ENCODE data around the gene KSR1. TPM values are rescaled to one million over a fixed set of nuclear protein-coding genes. Genes with fewer than 3 reads are reported as not detected.

The KSR1 gene
- total and polyA plus RNA-seq, 2 of the 4 experiments (the other 2 are of a cell fraction), result 12.5 to 21.9 TPM

GRCh38 chr17:27519550-27519949, 63.3 kb downstream of the KSR1 start:
- H3K27ac ChIP-seq (ENCODE audit: insufficient read depth, low read length), result no peak overlapping the region; the same call in 1 of the 2 replicates
- intact Hi-C loops (cut with micrococcal nuclease) (no loop called here), dilution Hi-C loops (cut with HindIII; ENCODE audit: low sequenced_read_pairs, unreplicated experiment) (no loop called here), in situ Hi-C loops (cut with MboI; ENCODE audit: low sequenced_read_pairs) (no loop called here)
- BruUV-seq (replicated peaks), result no TSS peak
- peaks cover 26 to 91% of the 10 kb centered on the region in 2 experiments for H3K79me1 ChIP-seq (ENCODE audit: low read depth in 1 of 2, low read length in 2 of 2)
- no peak overlapping the region for H2BK5ac ChIP-seq (ENCODE audit: low read depth, low read length, poor library complexity, severe bottlenecking)
- ATAC-seq (ENCODE audit: low read depth), result peak; percentile 25
- no peak overlapping the region; the same call in 1 of the 2 replicates for H4K91ac ChIP-seq (ENCODE audit: insufficient read depth, low read depth, low read length)
- no peaks in the 10 kb centered on the region for H3K27me3 ChIP-seq (ENCODE audit: control insufficient read depth, insufficient read depth, low read length)
- no peak overlapping the region for H2AK9ac ChIP-seq (replicated peaks; ENCODE audit: low read depth, low read length, poor library complexity)
- H3K18ac ChIP-seq (ENCODE audit: low read depth, low read length), result no peak overlapping the region
- peak overlapping the region in 1 of 2 experiments; percentile 56; a peak in 2 of 4 replicates for H4K8ac ChIP-seq (ENCODE audit: low read depth in 2 of 2, low read length in 2 of 2)
- WGBS, 2 experiments (ENCODE audit: extremely low coverage in 2 of 2, insufficient read length in 1 of 2), result 50% methylated on average over 1 of the region's 4 CpGs; no CpG with 5 or more reads in 1 of the 2 experiments
- peak overlapping the region; percentile 30 for H3K4ac ChIP-seq (ENCODE audit: low read depth, low read length)
- H2BK15ac ChIP-seq (ENCODE audit: low read depth, low read length), result no peak overlapping the region
- no peak overlapping the region for H2BK20ac ChIP-seq (ENCODE audit: low read depth, low read length)
- TF ChIP-seq RFX5 (IDR thresholded peaks at IDR 0.05; ENCODE audit: low read depth, low read length) (no peak), FOS (IDR thresholded peaks at IDR 0.05; ENCODE audit: low read depth, low read length) (no peak), NFE2L2 (IDR thresholded peaks at IDR 0.05; ENCODE audit: low read depth, low read length) (no peak), RAD21 (IDR thresholded peaks at IDR 0.05; ENCODE audit: low read length) (no peak), CEBPB (IDR thresholded peaks at IDR 0.05; ENCODE audit: low read depth, low read length) (no peak), MXI1 (IDR thresholded peaks at IDR 0.05; ENCODE audit: borderline replicate concordance, low read depth, low read length) (no peak), SMC3 (IDR thresholded peaks at IDR 0.05; ENCODE audit: low read depth, low read length) (no peak), MAZ (IDR thresholded peaks at IDR 0.05; ENCODE audit: borderline replicate concordance, low read depth, low read length) (no peak), CTCF (conservative IDR thresholded peaks at IDR 0.05; ENCODE audit: low read depth, low read length) (no peak), POLR2A (IDR thresholded peaks at IDR 0.05; ENCODE audit: low read depth, low read length) (no peak)
- TF ChIP-seq, protein P1, sequence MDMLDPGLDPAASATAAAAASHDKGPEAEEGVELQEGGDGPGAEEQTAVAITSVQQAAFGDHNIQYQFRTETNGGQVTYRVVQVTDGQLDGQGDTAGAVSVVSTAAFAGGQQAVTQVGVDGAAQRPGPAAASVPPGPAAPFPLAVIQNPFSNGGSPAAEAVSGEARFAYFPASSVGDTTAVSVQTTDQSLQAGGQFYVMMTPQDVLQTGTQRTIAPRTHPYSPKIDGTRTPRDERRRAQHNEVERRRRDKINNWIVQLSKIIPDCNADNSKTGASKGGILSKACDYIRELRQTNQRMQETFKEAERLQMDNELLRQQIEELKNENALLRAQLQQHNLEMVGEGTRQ (IDR thresholded peaks at IDR 0.05; ENCODE audit: low read depth, low read length), result no peak
- TF ChIP-seq, protein P2, sequence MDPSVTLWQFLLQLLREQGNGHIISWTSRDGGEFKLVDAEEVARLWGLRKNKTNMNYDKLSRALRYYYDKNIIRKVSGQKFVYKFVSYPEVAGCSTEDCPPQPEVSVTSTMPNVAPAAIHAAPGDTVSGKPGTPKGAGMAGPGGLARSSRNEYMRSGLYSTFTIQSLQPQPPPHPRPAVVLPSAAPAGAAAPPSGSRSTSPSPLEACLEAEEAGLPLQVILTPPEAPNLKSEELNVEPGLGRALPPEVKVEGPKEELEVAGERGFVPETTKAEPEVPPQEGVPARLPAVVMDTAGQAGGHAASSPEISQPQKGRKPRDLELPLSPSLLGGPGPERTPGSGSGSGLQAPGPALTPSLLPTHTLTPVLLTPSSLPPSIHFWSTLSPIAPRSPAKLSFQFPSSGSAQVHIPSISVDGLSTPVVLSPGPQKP (IDR thresholded peaks at IDR 0.05; ENCODE audit: borderline replicate concordance, low read depth, low read length), result no peak
- H3K9me3 ChIP-seq (ENCODE audit: control insufficient read depth, insufficient read depth, low read length), result no peaks in the 10 kb centered on the region
- H3K4me1 ChIP-seq (ENCODE audit: control insufficient read depth, insufficient read depth, low read length), result peaks cover 31% of the 10 kb centered on the region
- ChIA-PET POLR2A (ENCODE audit: unreplicated experiment) (no interaction called here), CTCF (no interaction called here)
- H4K20me1 ChIP-seq (ENCODE audit: insufficient read depth, low read length), result peaks cover 59% of the 10 kb centered on the region
- 0 out of 2 replicates have a peak overlapping the region, but pooled peaks have one; percentile 51 for H3K23ac ChIP-seq (ENCODE audit: low read depth, low read length)
- peak overlapping the region; percentile 61 for H2AFZ ChIP-seq (replicated peaks; ENCODE audit: low read length, poor library complexity)
- no peak overlapping the region for H3K56ac ChIP-seq (ENCODE audit: extremely low read depth, insufficient read depth, low read length)
- no peaks in the 10 kb centered on the region for H3K36me3 ChIP-seq (ENCODE audit: control insufficient read depth, insufficient read depth, low read length)
- no peak overlapping the region; the same call in 1 of the 2 replicates for H3K14ac ChIP-seq (replicated peaks; ENCODE audit: low read depth, low read length)
- no peak overlapping the region for H3K4me3 ChIP-seq (ENCODE audit: insufficient read depth, low read depth, low read length)
- H2BK120ac ChIP-seq (ENCODE audit: low read depth, low read length), result no peak overlapping the region
- peaks cover 34% of the 10 kb centered on the region for H3K9me1 ChIP-seq (ENCODE audit: insufficient read depth, low read length)
- no peak overlapping the region; the same call in 1 of the 2 replicates for H3K4me2 ChIP-seq (ENCODE audit: low read depth, low read length)
- H2AK5ac ChIP-seq (ENCODE audit: low read depth, low read length), result peak overlapping the region; percentile 24; the same call in 1 of the 2 replicates
- DNase-seq, result no peak
- H4K5ac ChIP-seq (ENCODE audit: low read depth, low read length), result peak overlapping the region; percentile 0; the same call in 1 of the 2 replicates
- H3K9ac ChIP-seq (ENCODE audit: low read depth, low read length), result no peak overlapping the region
